Stimulated activated CD4-positive, alpha-beta T cell treated with anti-CD3 and anti-CD28 coated beads, Interleukin-15, amount 100 ng/mL, for 24 hours (primary cell): ENCODE measurements around the gene TMEM204.

Experiments used
- DNase-seq: peaks from one replicate; pipeline ENCODE4 v3.0.0-alpha.2; 2020

Gene TMEM204

DNA sequence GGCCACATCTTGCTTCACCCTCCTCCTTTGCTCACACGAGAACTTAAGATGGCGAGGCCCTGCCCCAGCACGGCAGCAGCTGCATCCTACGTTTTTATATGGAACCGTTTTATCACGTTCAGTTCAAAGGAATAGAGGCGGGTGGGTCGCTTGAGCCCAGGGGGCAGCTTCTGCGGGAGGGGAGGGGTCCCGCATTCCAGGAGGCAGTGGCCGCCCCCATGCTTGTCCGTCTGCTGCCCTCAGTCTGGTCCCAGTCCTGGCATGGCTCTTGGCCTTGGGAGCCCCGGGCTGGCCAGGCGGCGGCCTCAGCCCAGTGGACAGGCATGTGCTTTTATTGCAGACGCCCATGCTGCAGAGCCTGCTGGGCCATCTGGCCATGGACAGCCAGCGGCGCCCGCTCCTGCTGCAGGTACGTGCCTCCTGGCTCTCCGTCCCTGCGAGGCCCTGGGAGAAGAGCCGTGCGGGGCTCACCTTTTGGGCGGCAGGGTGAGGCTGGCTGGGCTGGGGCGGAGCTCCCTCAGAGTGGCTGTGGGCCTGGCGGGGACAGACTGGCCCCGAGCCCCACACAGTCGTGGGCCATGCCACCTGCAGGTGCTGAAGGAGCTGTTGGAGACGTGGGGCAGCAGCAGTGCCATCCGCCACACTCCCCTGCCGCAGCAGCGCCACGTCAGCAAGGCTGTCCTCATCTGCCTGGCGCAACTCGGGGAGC lies 33.6 kb upstream of the TMEM204 start:
- DNase-seq = no peak

DNA sequence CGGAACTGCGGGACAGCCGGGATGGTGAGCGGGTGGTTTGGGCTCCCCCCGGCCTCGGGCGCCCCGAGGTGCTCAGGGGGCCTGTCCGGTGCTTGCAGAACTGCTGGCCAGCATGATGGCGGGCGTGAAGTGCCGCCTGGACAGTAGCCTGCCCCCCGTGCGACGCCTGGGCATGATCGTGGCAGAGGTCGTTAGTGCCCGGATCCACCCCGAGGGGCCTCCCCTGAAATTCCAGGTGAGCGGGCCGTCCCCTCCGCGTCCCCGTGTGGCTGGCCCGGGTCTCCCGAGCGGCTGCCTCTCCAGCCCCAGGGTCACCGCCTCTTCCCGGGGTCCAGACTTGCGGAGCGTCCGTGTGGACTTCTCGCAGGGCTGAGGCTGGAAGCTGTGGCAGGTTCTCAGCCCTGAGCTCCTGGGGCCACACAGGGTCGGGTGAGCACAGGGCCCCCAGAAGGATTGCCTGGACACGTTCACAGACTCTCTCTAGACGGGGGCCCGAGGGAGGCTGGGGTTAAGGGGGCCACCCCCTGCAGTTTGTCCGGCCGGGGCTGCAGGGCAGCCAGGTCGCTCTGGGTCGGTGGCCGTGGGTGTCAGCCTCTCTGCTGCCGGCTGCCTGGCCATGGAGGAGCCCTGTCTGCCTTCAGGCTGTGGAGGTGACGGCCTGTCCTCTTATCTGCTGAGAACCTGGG lies 32.9 kb upstream of the TMEM204 start:
- DNase-seq = no peak

DNA sequence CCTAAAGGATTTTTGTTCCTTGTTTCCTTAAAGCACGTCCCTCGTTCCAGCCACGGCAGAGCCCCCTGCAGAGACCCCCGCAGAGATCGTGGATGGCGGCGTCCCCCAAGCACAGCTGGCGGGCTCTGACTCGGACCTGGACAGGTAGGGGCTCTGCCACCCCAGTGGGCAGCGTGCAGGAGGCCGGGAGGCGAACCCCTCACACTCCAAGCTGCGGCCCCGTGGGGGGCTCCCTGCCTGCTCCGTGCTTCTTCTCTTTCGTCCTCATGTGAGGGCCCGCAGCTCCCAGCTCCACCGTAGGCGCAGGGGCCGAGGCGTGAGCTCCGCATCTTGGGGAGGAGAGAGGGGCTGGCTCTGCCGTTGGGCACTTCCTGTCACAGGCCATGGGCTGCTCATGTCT lies 31.8 kb upstream of the TMEM204 start:
- DNase-seq = no peak

DNA sequence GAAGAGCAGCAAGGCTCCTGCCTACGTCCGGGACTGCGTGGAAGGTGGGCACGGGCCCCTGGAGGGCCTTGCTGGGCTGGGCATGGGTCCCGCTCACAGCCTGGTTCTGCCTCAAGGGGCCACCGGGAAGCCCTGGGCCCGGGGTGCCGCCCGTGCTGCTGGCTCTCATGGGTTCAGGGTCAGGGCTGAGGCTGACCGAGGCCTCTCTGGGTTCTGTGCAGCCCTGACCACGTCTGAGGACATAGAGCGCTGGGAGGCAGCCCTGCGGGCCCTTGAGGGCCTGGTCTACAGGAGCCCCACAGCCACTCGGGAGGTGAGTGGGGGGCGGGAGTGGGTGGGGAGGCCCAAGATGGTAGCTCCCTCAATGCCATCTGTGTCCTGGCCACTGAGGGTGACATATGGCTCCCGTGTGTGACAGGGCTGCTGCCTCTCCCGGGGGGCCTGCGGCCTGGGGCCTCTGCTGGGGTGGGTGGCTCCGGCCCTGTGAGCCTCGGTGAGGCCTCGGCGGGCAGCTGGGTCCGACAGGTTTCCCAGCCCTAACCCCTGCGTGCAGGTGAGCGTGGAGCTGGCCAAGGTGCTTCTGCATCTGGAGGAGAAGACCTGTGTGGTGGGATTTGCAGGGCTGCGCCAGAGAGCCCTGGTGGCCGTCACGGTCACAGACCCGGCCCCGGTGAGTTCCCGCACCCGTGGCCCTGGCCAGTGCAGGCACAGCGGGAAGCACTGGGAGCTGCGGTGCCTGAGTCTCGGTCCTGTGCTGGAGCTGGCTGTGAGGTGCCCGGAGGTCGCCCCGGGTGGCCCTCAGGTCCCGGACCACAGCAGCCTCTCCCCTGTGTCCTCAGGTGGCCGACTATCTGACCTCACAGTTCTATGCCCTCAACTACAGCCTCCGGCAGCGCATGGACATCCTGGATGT lies 31.1 kb upstream of the TMEM204 start:
- DNase-seq = no peak

DNA sequence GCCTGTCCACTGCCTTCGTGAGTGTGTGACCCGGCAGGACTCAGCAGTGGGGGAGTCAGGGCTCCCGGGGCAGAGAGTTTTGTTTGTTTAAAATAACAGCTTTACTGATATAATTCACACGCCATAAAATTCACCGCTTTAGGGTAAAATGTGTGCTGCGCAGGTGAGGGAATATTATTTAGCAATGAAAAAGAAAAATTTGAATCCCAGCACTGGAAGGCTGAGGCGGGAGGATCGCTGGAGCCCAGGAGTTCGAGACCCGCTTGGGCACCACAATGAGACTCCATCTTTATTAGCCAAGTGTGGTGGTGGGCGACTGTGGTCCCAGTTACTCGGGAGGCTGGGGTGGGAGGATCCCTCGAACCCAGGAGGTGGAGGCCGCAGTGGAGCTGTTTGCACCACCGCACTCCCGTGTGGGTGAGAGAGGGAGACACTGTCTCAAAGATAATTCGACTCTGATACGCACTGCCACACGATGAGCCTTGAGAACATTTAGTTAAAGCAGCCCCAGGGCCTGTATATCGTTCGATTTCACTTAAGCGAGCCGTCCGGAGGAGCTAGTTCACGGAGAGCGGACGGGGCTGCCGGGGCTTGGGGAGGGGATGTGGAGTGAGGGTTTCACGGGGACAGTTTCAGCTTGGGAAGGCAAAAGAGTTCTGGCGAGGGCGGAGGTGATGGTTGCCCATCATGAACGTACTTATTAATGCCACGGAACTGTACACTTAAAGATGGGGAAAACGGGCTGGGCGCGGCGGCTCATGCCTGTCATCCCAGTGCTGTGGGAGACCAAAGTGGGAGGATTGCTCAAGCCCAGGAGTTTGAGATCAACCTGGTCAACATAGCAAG lies 30.1 kb upstream of the TMEM204 start:
- no peak for DNase-seq

DNA sequence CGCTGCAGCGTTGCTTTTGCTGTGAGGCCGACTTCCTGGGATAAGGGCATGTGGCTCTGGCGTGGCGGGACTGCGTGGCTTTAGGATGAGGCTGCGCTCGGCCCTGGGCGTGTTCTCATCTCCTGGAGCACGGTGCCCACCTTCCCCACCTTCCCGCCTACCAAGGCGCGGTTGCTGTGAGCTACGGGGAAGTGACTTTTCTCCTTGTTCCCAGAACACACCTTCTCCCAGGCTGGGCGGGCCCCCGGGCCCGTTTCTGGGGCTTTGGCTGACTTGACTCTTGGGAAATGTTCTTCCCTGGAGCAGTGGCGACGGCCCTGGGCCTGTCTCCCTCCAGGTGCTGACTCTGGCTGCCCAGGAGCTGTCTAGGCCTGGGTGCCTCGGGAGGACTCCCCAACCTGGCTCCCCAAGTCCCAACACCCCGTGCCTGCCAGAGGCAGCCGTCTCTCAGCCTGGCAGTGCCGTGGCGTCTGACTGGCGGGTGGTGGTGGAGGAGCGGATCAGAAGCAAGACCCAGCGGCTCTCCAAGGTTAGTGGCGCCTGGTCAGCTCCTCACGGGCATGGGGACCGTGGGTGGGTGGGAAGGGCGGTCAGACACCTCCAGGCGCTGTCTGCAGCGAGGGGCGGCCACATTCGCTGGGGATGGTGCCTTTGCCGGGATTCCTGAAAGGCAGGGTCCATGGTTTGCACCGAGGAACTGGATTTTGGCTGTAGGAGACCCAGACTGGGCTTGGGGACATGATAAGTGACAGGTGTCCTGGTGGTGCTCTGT lies 28.2 kb upstream of the TMEM204 start:
- DNase-seq = no peak

DNA sequence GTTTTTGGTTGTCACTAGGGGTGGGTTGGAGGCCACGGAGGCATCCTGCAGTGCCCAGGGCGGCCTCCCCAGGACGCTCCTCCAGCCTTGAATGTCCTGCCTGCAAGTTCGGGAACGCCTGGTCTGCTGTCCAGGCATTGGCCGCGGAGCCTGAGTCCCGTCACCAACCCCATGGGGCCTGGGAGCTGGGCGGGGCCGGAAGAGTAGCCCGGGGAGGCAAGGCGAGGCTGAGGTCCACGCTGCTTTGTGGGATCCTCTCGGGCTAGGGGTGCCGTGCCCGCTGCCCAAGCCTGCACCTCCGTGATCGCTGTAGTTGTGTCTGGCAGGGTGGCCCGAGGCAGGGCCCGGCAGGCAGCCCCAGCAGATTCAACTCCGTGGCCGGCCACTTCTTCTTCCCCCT lies 27.6 kb upstream of the TMEM204 start:
- DNase-seq = no peak

DNA sequence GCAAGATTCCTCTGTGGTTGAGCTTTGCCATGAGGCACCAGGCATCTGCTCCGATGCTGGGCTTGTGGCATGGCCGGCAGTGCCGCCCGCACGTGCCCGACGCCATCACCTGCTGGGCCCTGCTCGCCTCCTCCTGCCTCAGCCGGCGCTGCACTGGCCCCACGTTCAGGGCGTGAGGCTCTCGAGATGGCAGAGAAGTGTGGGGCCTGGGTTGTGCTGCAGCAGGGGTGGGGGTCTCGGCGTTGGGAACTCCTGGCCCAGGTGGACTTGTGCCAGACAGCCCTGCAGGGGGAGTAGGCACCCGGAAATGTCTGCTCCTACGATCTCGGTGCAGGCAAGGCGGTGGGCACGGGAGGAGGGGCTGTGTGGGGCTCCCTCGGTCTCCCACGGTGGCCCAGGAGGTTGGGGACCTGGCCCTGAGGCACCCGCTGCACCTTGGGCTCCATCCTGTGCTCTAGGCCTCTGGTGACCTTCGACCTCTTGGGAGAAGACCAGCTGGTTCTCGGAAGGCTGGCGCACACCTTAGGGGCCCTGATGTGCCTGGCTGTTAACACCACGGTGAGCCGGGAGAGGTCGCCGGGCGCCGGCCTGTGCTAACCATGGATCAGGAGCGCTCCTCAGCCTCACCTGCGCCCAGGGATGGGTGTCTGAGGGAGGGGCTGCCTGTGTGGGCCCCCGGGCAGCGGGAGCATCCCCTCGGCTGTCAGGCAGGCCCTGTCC lies 26.8 kb upstream of the TMEM204 start:
- no peak for DNase-seq

DNA sequence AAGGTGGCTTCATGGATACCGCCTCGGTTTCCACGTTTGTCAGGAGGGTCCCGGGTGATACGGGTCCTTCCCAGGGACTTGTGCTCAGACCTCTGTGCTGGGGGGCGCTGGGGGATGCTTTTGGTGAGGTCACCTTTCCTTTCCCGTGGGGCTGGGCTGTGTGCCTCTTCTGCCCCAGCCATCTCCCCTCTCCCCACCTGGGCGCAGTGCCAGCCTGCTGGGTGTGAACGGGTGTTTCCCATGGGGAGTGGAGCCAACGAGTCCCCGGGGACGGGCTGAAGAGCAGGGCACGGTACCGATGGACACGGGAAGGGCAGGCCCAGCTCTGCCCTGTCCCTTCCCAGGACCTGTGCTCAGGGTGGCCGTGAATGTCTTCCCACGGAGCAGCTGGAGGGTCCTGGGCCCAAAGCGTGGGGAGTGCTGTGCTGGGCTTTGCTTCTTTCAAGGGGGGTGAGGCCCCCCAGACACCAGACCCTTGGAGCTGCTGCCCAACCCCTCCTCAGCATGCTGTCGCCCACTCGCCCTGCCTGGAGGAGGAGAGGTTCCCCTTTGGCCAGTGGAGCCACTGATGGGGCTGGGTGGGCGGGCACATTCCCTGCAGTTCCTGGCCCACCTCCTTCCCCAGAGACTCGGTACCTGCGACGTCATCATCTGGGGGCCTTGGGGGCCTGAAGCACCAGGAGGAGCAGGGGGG lies 24.8 kb upstream of the TMEM204 start:
- DNase-seq = no peak

DNA sequence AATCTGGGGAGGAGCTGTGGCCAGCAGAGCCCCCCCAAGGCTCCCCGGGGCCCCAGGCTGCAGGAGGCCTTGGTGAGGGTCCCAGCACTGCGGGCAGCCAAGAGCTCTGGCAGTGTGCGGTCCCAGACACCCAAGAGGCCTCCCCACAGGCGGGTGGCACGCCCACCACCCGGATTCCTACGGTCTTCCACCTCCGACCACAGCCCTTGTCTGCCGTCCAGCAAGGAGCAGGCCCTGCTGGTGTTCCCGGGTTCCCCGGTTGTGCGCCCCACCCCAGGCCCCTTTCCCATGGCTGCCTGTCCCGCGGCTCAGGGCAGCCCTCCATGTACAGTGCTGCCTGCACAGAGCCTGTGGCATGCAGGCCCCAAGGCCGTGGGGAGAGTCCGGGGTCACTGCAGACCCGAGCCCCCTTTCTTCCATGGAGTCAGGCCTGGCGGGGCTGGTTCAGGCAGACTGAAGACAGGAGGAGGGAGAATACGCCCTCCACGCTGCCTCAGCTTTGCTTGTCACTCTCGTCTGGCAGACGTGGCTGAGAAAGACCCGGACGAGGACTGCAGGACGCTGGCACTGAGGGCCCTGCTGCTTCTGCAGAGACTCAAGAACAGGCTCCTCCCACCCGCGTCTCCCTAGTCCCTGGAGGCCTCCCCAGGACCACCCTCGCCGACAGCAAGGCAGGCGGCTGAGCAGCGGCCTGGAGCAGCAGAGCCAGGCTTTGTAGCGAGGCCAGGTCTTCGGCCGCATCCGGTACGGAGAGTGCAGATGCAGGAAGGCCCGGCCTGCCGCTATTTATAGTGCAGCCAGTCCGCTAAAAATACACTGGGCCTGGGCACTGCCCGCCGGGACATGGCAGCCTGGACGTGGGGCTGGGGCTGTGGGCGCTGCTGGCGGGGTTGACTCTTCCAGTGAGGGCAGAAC lies 23.9 kb upstream of the TMEM204 start:
- no peak for DNase-seq

DNA sequence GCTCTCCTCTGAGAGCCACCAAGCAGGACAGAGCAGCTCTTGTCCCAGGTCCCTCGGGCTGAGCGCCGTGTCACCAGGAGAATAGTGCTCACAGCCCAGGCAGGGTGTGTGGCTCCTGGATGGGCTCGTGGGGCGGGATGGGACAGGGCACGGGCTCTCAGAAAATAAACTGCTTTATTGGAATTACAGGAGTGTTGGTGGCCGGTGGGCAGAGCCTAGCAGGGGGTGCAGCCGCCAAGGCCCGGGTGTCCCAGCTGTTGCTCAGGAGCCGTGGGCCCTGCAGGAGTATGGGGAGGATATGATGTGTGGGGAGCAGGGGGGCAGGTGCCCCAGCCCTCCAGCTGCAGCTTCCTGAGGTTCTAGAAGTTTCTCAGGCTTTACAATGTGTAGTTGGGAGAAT lies 23.2 kb upstream of the TMEM204 start:
- DNase-seq = no peak

DNA sequence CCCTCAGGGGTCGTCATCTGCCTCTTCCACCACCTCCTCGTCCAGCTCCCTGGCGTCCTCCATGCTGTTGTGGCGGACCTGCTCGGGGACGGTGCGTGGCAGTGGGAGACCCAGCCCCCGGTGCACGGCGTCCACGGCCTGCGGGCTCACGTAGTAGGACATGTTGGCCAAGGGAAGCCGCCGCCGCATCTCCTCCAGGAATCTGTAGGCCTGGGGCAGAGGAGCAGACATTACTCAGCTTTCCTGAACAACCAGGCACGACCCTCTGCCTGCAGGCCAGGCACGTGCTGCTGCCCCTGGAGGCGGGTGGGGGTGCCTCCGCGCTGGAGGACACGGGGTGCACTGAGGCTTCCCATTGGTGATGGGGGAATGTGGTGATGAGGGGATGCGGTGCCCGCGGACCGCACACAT lies 22.5 kb upstream of the TMEM204 start:
- no peak for DNase-seq

DNA sequence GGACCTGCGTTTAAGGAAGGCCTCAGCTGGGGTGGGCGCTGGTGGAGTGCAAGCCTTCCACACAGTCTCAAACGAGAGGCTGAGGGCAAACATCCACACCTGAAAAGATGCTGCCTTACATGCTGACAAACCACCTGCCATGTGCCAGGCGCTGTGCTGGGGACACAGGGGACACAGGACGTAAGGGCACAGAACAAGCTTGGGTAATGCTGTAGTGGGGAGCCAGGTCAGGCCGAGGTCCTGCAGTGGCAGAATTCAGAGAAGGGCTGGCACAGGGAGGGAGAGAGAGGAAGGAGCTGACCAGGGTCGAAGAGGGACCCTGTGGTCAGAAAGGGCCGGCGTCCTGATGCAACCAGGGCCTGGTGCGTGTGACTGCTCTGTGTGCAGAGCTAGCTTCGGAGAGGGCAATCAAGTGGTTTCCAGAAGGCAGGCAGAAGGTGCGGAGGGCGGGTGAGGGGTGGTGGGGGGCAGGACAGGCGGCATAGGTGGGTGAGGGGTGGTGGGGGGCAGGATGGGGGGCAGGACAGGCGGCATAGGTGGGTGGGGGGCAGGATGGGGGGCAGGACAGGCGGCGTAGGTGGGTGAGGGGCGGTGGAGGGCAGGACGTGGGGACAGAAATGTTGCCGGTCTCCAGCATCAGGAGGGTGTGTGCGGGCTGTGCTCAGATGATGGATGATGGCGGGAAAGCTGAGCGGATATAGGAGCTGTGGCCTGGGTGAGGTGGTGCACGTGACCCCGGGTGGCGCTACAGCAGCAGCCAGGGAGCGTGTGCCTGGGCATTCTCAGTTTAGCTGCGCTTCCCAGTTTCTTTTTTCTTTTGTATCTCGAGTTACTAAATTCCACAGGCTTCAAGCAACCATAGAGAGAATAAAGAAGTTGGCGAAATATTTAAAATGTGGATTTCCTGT lies 21.6 kb upstream of the TMEM204 start:
- no peak for DNase-seq

DNA sequence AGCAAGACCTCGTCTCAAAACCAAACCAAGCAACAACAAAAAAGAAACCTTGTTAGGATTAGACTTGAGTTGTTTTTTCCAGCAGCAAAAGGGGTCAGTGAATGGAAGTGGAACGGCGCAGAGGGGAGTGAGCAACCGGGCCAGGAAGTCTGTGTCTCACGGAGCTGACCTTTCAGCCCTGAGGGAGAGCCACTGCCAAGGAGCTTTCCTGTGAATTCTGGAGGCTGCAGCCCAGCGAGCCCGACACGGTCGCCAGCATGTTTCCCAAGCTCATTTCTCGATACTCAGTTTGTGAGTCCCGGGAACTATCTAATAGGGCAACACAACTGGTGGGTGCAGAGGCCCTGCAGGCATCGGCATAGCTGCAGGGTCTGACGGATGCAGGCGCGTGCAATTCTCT lies 20.7 kb upstream of the TMEM204 start:
- no peak for DNase-seq

DNA sequence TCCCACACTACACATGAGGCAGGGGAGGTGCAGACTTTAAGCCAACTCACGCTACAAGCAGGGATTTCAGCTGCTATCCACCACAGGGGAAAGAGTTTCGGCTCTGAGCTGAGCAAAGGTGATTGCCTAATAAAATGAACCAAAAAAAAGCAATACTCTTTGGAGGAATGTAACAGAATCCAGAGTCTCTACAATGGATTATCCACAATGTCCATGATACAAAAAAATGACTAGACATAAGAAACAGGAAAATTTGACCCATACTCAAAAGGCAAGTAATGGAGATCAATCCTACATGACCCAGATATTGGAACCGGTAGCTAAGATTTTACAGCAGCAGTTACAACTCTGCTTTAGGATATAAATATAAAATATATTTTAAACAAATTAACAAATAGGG lies 19.0 kb upstream of the TMEM204 start:
- DNase-seq = no peak

DNA sequence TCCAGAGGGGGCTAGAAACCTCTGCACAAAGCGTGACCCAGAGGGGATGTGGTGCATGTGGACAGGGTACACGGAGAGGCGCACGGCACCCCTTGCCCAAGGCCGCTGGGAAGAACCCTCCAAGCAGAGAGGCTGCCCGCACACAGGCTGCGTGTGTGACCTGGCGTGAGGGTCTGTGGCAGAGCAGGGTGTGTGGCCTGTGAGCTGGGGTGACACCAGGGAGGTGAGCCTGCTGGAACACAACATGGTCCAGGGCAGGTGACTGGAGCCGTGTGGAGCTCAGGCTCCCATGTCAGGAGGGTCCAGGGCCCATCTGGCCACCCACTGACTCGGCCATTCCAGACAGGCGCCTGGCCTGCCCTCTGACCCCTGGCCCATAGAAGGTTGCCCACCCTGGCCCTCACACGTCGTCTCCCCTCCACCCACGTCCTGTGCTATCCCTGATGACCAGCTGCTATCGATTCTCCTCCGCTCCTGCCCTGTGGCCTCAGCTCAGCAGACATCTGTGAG lies 14.8 kb upstream of the TMEM204 start:
- no peak for DNase-seq

DNA sequence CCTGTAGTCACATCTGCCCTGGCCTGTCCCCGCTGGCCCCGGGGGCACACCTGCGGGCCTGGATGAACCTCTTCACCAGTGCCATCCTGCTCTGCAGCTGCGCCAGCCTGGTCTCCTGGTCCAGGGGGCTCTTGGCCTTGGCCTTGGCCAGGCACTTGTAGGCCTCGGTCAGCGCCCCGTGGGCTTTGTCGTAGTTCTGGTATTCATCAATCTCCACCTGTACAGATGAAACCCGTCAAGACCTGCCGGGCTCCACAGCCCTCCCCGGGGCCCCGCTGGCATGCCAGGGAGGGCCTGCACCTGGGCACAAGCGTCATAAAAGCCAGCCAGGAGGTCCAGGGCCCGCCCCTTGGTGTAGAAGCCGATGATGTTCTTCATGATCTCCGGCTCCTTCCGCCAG lies 13.6 kb upstream of the TMEM204 start:
- no peak for DNase-seq

DNA sequence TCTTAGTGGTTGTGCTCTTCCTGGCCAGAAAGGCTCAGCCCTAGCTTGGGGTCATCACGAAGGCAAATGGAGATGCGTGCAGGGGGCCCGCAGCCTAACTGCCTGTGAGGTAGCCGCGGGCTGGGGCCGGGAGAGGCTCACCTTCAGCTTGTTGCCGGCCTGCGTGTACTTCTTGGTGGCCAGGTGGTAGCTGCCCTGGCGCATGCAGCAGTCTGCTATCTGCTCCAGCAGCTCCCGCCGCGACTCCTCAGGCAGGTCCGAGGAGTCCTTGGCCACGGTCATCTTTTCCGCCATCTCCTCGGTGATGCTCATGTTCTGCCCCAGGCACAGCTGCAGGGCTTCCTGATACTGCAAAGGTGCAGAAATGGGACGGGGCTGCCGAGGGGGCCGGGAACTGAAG lies 13.0 kb upstream of the TMEM204 start:
- DNase-seq = no peak
